ENCODE measurements around the gene ITPR2.

Gene ITPR2

GRCh38 chr12:26807292-26807691, 25.7 kb downstream of the ITPR2 start:
- TF ChIP-seq TAF1 (IDR thresholded peaks at IDR 0.05; ENCODE audit: borderline replicate concordance, insufficient read depth, low read length), result no peak
- TF ChIP-seq POLR2AphosphoS5 (IDR thresholded peaks at IDR 0.05; ENCODE audit: low read depth, low read length), result no peak
- TF ChIP-seq, protein P1, sequence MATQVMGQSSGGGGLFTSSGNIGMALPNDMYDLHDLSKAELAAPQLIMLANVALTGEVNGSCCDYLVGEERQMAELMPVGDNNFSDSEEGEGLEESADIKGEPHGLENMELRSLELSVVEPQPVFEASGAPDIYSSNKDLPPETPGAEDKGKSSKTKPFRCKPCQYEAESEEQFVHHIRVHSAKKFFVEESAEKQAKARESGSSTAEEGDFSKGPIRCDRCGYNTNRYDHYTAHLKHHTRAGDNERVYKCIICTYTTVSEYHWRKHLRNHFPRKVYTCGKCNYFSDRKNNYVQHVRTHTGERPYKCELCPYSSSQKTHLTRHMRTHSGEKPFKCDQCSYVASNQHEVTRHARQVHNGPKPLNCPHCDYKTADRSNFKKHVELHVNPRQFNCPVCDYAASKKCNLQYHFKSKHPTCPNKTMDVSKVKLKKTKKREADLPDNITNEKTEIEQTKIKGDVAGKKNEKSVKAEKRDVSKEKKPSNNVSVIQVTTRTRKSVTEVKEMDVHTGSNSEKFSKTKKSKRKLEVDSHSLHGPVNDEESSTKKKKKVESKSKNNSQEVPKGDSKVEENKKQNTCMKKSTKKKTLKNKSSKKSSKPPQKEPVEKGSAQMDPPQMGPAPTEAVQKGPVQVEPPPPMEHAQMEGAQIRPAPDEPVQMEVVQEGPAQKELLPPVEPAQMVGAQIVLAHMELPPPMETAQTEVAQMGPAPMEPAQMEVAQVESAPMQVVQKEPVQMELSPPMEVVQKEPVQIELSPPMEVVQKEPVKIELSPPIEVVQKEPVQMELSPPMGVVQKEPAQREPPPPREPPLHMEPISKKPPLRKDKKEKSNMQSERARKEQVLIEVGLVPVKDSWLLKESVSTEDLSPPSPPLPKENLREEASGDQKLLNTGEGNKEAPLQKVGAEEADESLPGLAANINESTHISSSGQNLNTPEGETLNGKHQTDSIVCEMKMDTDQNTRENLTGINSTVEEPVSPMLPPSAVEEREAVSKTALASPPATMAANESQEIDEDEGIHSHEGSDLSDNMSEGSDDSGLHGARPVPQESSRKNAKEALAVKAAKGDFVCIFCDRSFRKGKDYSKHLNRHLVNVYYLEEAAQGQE (IDR thresholded peaks at IDR 0.05; ENCODE audit: insufficient read depth in 1 of 2, low read depth in 2 of 2, low read length in 2 of 2), result no peak
- TF ChIP-seq SIN3A (IDR thresholded peaks at IDR 0.05; ENCODE audit: borderline replicate concordance, insufficient read depth, low read length), result no peak
- TF ChIP-seq FOXP2 (optimal IDR thresholded peaks at IDR 0.05; ENCODE audit: borderline replicate concordance, extremely low read depth, extremely low read length, insufficient read depth), result no peak

DNA sequence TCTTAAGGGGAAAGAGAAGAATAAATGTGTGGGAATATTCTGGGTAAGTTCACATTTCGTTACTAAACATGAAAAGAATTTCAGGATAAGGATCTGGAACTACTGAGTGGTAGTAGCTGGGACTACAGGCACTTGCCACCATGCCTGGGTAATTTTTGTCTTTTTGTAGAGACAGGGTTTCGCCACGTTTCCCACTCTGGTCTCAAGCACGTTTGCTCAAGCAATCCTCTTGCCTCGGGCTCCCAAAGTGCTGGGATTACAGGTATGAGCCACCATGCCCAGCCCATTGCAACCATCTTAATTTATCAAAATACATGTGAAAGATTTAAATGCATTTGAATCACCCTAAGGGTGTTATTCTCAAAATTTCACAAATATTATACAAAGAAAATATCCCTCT, 26.4 kb downstream of the ITPR2 start:
- TF ChIP-seq FOXP2 (optimal IDR thresholded peaks at IDR 0.05; ENCODE audit: borderline replicate concordance, extremely low read depth, extremely low read length, insufficient read depth) (no peak), SIN3A (IDR thresholded peaks at IDR 0.05; ENCODE audit: borderline replicate concordance, insufficient read depth, low read length) (no peak), TAF1 (IDR thresholded peaks at IDR 0.05; ENCODE audit: borderline replicate concordance, insufficient read depth, low read length) (no peak), POLR2AphosphoS5 (IDR thresholded peaks at IDR 0.05; ENCODE audit: low read depth, low read length) (no peak)
- TF ChIP-seq, protein P1 (IDR thresholded peaks at IDR 0.05; ENCODE audit: insufficient read depth in 1 of 2, low read depth in 2 of 2, low read length in 2 of 2), result no peak

GRCh38 chr12:26805401-26805971, 27.5 kb downstream of the ITPR2 start:
- TF ChIP-seq TAF1 (IDR thresholded peaks at IDR 0.05; ENCODE audit: borderline replicate concordance, insufficient read depth, low read length) (no peak), SIN3A (IDR thresholded peaks at IDR 0.05; ENCODE audit: borderline replicate concordance, insufficient read depth, low read length) (no peak), POLR2AphosphoS5 (IDR thresholded peaks at IDR 0.05; ENCODE audit: low read depth, low read length) (no peak), FOXP2 (optimal IDR thresholded peaks at IDR 0.05; ENCODE audit: borderline replicate concordance, extremely low read depth, extremely low read length, insufficient read depth) (no peak)
- TF ChIP-seq, protein P1 (IDR thresholded peaks at IDR 0.05; ENCODE audit: insufficient read depth in 1 of 2, low read depth in 2 of 2, low read length in 2 of 2), result no peak

GRCh38 chr12:26803552-26803951, 29.4 kb downstream of the ITPR2 start:
- TF ChIP-seq, protein P1 (IDR thresholded peaks at IDR 0.05; ENCODE audit: insufficient read depth in 1 of 2, low read depth in 2 of 2, low read length in 2 of 2), result no peak
- TF ChIP-seq POLR2AphosphoS5 (IDR thresholded peaks at IDR 0.05; ENCODE audit: low read depth, low read length) (no peak), FOXP2 (optimal IDR thresholded peaks at IDR 0.05; ENCODE audit: borderline replicate concordance, extremely low read depth, extremely low read length, insufficient read depth) (no peak), SIN3A (IDR thresholded peaks at IDR 0.05; ENCODE audit: borderline replicate concordance, insufficient read depth, low read length) (no peak), TAF1 (IDR thresholded peaks at IDR 0.05; ENCODE audit: borderline replicate concordance, insufficient read depth, low read length) (no peak)

Data from PFSK-1 (cell line).